Suprapubic skin (tissue), 4 donors: ENCODE data around the gene BRIP1.

Experiments
- CTCF ChIP-seq, 2 donors: fragments of 200-600 bp in 1 of 2; fragments of 450-650 bp in 1 of 2; sonication (generic) in 1 of 2; IDR thresholded peaks; one replicate each; pipeline ENCODE4 v1.5.1; 2016 to 2019; ENCODE audit warnings: antibody characterized with exemption in 2 of 2, mild to moderate bottlenecking in 1 of 2, moderate library complexity in 1 of 2
- EP300 ChIP-seq: sonication (generic); formaldehyde crosslinking; IDR thresholded peaks from one replicate; pipeline ENCODE4 v1.6.1; 2017; ENCODE audit warnings: antibody characterized with exemption
- POLR2A ChIP-seq, 2 donors: fragments of 450-650 bp; IDR thresholded peaks; one replicate each; pipeline ENCODE4 v1.6.1; 2017; ENCODE audit warnings: antibody characterized with exemption in 2 of 2, mild to moderate bottlenecking in 2 of 2, moderate library complexity in 2 of 2
- POLR2AphosphoS5 ChIP-seq, 3 donors: sonication (generic); formaldehyde crosslinking; IDR thresholded peaks; one replicate each; pipeline ENCODE4 v1.6.1; 2017; ENCODE audit warnings: antibody characterized with exemption in 3 of 3

- no peak for TF ChIP-seq CTCF (IDR thresholded peaks at IDR 0.05)
- no peak for TF ChIP-seq POLR2A (IDR thresholded peaks at IDR 0.05)
- no peak for TF ChIP-seq EP300
- no peak for TF ChIP-seq POLR2AphosphoS5 (IDR thresholded peaks at IDR 0.05)
Measured at GRCh38 chr17:61784510-61784909, 78.8 kb downstream of the BRIP1 start.
